Hematopoietic multipotent progenitor cell treated with erythropoietin and hydrocortisone succinate and interleukin-3 and kit ligand, for 4 days (in vitro differentiated cells): ENCODE data around the gene LAMA2.

Experiments
- DNase-seq: peaks from one replicate; pipeline ENCODE4 v3.0.0-alpha.2; 2015

The LAMA2 gene

DNA sequence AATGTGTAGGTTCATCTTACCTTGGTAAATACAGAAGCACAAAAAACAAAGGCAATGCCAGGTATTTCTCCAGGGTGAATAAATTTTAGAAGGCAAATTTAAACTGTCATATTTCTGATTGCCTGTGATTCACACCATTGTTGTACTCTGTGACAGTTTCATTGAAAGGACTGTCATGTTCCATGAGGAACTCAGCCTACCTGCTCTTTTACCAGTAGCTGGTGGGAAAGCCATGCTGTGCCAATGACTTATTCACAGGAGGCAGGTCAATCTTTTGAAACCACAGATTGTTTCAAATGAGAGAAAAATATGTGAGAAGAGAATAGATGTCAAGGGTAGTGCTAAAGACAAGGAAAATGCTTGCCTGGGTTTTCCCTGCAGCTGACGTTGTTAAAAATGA is 206.4 kb downstream of the LAMA2 start:
- no peak for DNase-seq

DNA sequence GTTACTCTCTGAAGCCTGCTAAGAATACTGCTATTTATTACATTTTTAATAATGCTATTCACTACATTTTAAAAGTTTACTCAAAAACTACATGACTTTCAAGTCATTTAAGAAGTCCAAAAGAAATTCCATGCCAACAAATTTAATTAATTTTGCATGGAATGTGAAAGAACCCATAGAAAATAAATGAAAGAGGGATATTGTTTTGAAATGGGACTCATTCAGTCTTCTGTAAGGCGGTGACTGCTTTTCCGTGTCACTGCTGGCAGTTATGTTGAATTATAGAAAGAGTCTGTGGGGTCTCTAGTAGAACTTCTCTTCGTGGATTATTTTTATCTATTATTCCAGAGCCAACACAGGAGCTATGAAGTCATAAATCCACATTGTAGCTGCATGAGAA is 211.2 kb downstream of the LAMA2 start:
- no peak for DNase-seq

DNA sequence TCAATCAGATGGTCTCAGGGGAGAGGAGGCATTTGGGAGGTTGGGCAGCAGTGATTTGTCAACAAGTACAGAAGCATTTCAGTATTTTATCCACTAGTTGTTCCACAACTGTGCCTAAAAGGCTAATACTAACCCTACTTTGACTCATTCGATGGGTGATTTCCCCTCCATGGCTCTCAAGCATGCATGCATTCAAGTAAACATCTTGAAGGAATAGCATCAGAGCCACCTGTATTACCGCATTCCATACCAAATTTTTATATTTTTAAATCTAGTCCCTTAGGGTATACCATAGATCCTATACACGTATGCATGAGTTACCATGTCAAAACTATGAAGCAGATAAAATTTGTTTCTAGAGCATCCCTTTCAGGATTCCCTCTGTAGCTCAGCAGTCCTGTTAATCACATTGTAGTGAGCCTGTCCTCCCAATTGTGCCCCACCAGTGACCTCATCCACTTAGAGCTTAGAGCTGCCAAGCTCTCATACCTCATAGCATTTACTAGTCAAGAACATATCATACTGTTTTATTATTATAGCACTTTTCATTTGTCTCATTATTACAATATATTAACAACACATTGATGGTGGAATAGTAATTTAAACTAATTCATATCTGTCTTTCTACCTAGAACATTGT is 213.8 kb downstream of the LAMA2 start:
- DNase-seq: no peak

DNA sequence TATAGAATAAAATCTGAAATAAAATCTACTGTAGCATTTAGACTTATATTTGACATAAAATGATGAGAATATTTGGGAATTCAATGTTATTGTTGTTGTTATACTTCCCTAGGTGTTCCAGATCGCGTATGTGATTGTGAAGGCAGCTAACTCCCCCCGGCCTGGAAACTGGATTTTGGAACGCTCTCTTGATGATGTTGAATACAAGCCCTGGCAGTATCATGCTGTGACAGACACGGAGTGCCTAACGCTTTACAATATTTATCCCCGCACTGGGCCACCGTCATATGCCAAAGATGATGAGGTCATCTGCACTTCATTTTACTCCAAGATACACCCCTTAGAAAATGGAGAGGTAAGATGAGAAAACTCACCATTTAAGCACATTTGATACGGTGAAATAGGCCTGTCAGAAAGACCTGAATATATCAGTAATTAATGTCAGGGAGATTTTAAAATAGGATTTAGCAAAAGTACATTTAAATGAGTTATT is 215.2 kb downstream of the LAMA2 start:
- DNase-seq: no peak

DNA sequence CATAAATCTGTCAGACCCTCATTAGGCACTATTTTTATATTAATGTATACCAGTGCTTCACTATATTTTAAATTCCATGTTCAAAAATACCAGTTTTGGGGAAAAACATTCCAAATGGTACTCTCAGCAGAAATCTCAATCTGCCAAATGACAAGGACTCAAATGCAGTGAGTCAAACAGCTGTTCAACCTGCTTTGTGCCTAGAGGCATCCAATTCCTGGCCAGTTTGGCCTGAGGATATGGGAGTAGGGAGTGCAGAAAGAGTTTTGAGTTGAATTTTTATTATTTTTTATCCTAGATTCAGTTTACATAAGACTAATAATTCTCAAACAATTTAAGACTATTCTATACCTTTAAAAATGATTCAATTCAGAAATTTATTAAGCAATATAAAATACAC is 216.8 kb downstream of the LAMA2 start:
- DNase-seq: no peak

DNA sequence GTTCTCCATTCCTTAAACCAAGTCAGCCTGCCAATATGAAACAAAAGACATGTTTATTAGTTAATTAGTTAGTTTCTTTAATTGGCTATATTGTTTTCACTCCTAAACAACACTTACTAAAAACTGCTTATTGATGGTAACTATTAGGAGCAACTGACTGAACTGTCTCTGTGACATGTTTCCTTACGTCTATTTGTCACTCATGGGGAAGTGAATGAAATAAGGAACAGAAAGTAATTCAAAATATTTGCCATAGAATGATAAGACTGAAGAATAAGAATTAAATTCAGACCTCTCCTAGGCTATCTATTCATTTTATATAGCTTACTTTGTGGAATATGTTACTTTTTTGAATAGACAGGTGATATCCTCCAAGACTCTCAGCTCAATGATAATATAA is 217.2 kb downstream of the LAMA2 start:
- DNase-seq: no peak

DNA sequence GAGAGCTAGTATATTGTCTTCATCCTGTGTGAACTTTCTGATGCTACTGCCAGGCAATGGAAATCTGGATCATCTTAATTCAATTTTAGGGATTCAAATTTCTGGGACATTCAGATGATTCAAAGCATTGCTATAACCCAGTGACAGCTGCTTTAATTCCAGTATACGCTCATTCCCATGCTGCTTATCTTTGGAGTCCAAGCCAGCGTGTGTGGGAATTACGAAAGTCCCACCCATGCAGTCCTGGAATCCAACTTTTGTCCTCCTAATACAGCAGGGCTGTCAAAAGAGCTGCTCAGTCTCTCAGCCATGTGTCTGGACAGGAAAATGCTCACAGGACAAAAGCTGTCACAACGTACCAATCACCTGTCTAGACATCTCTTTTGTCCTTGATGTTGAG is 219.8 kb downstream of the LAMA2 start:
- DNase-seq: no peak

DNA sequence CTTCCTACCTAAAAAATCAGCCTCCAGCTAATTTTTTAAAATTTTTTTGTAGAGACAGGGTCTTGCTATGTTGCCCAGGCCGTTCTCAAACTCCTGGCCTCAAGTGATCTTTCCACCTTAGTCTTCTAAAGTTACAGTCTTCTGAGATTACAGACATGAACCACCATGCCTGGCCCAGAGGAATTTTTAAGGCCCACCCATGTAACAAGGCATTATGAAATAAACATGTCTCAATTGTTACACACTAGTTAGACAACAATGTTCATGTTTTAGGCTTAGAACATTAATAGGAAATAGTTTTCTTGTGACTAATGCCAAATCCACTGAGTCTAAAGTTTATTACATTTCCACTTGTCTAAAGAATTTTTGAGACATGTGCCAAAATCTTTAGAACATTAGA is 221.2 kb downstream of the LAMA2 start:
- no peak for DNase-seq

DNA sequence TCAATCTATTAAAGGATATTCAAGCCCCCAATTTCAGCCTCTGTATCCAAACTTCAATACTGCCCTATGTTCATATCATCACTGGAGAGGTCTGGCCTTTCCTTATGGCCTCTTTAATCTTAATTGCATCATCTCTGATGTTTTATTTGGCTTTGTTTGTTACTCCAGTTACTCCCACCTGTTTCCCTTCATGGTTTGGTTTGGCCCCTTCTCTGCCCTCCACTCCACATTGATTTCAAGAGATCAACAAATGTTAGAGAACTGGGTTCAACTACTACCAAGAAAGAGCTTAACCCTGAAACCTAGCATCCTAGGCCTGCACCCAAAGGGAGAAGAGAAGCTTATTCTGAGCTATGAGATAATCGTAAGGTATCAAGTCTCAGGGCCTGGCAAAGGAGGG is 221.6 kb downstream of the LAMA2 start:
- DNase-seq: no peak

DNA sequence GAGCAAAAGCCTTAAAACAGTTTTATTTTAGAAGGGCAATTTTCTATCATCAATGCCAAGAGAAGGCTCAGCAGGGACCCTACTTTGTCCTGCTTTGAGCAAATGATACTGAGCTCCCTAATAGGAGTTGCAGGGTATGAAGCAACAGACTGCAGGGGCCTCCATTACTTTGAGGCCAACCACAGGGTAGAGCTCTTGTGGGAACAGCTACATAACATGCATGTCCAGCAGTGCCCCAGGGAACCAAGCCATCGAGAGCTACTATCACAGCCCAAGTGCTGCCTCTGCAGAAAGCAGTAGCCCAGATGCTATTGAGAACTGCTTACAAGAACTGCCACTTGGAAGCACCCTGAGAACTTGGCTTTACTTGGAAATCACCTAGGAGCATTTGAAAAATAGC is 222.1 kb downstream of the LAMA2 start:
- no peak for DNase-seq

DNA sequence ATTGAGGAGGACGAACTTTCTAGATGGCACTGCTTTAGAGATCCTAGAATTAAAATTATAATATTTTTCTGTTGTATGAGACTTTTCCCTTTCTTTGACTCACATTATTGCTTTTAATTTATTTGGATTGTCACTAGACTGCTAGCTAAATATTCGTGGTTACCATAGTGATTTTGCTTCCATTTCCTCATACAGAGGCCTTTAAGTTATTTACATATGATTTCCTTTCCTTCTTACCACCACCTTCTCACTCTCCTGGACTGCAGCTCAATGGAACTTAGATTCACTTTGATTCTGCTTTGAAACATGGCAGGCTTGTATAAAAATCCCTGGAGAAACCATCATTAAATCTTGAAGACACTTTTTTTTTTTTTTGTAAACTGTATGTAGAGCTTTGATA is 222.9 kb downstream of the LAMA2 start:
- no peak for DNase-seq

DNA sequence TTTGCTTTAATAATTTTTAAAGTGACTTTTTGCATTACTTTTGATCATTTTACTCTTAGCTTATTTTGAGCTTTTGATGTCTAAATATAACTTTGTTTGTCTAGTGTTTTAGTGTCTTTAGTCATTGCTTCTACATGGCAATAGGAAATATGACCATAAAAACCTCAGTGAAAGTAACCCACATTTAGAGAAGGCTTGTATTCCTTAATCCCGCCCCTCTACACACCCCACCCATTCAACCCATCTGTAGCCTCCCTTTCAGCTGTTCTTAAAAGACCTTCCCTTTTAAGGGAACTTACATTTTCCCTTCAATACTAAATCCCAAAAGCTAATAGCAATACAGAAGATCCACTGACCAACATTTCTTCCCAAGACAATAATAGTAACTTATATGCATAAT is 225.4 kb downstream of the LAMA2 start:
- no peak for DNase-seq

DNA sequence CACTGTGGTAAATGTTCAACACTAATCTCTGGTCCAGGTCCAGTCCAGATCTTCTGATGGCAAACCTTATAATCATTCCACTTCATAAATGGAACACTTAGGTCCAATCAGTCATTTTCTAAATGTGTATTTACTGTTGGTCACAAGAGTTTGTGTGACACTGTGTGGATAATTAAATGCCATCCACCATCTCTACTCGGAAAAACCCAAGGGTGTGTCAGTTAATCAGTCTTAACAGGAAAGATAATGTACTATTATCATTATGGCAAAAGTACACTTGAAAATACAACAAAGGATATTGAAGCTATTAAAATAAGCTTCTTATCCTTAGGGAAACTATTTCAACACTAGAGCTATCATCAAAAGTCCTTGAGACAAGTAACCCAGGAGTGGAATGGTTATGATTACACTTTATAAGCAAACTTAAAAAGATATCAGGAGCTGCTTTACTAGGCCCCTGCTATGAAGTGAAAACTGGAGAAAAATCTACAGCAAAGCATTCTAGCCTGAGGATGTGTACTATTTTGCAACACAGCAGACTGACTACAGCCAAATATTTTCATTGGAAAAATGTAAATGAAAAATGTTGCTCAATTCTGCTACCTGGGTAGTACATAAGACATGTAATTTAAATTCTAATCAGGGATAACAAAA is 227.9 kb downstream of the LAMA2 start:
- DNase-seq: no peak

DNA sequence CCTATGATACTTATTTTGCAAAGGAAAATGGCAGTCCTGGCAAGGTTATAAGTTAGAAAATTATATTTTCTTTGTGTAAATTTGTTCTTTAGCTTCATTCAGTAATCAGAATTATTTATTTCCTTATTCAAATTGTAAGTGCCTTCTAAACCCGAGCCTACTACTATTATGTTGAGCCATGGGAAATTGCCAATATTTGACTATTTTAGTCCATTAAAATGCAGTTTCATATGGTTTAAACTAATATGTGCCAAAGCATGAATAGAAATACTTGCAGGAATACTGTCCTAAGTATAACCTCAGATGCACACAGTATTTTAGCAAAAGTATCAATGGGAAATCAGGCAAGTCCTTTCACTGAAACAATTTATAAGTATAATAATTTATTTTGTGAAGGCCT is 228.4 kb downstream of the LAMA2 start:
- DNase-seq: no peak

DNA sequence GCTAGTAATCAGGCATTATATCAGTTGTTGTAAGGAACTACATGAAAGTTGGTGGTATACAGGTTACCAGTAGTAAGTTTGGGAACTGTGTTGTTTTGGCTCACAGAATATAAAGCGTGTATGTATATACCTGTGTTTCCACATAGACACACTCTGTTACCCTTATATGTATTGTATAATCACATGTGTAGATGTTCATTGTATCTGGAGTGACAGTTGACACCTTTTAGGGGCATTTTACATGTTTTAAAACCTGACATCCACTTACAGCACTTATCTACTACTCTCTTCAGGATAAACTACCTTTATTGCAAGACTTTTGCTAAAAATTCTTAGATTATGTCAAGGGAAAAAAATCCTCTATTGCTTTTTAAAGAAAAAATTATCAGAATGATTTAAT is 228.9 kb downstream of the LAMA2 start:
- no peak for DNase-seq

DNA sequence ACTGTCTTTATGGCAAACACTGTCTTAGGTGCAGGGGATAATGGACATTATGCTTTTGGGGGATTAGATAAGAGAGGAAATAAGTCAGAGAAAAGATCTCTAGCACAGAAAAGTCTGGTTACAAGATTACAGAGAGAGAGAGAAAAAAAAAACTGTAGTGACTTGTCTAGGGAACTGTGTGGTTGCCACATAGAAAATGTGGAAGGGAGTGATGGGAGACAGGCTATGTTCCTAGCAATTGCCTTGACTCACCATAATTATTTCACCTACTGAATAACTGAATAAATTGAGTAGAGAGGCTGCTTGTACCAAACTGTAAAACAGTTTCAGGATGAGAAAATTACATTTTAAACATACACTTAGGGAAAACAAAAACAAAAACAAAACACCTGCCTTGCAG is 229.7 kb downstream of the LAMA2 start:
- DNase-seq: no peak

DNA sequence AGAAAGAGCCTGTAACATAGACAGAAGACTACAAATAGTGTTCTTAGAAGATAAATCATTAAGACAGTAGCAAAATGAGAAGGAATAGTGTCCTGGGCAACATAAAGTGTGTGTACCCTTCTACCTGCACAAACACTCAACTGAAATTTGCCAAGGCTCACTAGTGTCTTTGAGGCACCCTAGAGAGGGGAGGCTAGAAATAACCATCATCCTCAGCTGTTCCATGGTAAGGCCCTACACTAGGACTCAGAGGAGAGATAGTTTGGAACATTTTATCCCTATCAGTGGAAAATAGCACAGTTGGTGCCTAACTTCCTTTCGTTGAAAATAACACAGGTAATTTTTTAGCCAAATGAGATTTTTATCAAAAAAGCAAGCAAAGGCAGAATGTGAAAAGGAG is 230.7 kb downstream of the LAMA2 start:
- DNase-seq: no peak

DNA sequence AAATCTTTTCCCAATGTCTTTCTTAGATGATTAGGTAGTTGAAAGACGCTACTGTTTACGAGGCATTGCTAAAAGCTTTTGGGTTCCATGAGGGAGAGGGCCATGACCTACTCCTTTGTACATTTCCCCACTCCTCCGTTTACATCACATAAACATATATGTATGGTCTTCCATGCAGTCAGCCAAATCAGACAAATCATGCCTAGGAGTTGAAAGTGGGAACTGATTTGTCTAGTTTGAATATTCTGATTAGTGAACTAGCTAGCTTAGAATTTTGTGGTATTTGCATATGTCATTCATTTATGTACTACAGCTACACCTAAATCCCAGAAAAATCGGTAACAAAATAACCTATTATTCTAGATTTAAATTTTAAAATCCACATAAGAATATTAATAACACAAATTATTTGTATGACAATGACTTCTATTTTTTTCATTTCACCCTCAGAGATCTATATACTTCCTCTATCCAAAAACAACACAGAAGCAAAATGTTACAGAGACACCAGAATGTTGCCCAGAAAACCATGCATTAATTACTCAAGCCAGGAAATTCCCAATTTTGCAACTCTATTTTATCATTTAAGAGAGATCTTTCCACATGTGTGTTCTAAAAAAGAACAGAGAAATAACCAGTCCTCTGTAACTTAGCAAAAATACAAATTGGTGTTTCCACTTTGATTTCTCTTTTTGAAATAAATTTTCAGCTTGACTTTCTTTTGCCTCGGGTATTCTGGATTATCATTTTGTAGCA is 231.9 kb downstream of the LAMA2 start:
- no peak for DNase-seq

DNA sequence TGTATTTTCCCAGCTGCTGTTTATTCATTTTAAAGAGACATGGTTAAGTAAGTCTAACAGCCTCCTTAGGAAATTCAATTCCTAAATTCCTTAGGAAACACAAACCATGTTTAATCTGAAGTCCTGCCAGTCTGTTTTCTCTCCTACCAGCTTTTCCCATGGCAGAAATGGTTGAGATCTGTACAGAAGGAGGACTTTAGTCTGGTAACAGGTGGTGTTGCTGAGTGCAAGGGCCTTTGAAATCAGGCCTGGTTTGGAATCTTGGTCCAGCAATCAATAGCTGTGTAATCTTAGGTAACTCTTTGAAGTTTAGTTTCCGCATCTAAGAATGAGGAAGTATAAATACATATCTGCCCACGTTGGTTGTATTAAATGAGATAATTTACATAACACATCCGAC is 232.5 kb downstream of the LAMA2 start:
- no peak for DNase-seq

DNA sequence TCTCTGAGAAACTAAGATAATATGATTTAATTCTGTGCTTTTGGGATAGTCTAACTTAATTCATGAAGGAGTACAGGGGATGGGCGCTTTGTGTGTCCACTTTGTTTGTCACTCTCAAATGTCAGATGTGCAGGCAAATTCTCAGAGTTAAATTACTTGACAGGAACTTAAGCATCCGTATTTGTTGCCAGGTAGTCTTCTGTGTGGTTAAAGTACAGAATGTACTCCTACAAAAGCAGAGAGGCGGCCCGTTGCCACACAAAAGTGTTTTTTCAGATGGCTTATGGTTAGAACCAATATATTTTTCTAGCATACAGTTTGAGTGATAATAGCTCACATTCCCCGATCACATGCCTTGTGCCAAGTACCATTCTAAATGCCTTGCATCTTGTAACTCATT is 234.4 kb downstream of the LAMA2 start:
- no peak for DNase-seq

DNA sequence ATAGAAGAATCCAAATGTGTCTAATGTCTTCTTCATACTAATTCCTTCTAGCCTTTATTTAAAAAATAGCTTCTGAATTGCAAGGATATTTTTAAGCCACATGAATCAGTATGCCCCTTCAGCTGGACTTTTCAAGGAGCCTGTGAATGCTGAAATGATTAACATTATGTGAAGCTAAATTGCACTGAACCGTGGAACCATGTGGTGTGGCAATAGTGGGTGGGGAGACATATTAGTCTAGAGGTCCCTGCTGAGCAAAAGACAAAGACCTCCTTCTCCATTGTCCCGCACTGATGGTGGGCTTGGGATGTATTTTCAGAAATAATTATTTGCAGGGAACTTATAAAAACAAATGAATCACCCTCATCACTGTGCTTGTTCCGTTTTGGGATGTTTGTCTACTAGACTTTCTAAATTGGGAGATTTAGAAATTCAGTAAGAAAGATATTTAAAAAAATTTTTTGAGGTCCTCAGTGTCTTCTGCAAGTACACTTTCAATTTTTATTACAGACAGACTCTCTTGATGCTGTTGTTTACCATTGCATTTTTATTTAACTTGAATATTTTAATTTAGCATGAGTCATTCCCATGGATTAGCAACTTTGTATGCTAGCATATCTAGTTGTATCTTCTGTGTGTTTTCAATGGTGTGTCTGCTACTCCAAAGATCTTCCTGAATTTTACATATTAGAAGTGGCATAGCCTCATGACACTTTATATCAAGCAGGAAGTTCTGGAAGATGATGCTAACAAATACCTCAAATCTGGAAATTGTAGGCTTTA is 238.1 kb downstream of the LAMA2 start:
- no peak for DNase-seq

DNA sequence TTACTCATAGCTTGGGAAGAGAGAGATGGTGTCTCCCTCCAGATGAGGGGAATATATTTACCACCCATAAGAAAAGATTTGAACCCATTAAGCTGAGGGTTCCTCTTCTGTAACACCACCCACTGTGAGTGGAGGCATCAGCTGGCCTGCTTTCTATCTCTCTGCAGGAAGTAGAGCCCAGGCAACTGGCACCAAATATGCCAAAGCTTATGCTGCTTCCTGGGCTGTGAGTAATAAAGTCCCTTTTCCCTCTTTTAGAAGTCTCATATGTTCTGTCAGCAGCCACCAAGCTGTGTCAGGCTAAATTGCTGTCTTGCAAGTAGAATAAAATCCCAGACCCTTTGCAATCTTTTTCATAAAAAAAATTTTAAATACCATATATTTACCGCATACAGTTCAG is 241.4 kb downstream of the LAMA2 start:
- no peak for DNase-seq

DNA sequence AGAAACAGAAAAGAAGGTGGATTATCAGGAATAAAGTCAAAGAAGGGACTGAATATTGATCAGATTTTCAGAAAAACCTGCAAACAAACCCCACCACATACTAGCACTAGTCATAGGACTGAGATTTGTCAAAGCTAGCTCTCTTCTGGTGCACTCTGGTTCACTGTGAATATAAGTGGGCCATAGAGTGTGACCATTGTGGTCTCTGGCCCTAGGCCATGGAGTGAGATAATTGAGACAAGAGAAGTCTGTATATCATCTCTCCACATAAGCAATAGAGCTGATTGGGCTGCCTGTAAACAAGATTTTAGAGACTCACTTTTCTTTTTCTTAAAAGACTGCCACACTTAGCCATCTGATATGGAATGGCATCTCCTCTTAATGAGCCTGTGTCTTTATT is 247.2 kb downstream of the LAMA2 start:
- no peak for DNase-seq
